GF-D8 (cell line): ENCODE results near the gene C19orf25.
A peak's percentile ranks its signal among the peaks of the same experiment; 100 is the strongest.

Experiments
- DNase-seq: peaks from one replicate; lab custom pipeline; 2025; lab: John Stamatoyannopoulos, UW

The C19orf25 gene

DNA sequence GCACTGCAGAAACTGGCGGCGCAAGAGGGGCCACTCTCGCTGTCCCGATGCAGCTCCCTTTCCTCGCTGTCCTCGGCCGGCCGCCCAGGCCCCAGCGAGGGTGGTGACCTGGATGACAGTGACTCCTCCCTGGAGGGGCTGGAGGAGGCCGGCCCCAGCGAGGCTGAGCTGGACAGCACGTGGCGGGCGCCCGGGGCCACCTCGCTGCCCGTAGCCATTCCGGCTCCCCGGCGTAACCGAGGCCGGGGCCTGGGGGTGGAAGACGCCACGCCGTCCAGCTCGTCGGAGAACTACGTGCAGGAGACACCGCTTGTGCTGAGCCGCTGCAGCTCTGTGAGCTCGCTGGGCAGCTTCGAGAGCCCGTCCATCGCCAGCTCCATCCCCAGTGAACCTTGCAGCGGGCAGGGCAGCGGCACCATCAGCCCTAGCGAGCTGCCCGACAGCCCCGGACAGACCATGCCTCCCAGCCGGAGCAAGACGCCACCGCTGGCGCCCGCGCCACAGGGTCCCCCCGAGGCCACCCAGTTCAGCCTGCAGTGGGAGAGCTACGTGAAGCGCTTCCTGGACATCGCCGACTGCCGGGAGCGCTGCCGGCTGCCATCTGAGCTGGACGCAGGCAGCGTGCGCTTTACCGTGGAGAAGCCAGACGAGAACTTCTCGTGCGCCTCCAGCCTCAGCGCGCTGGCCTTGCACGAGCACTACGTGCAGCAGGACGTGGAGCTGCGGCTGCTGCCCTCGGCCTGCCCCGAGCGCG is 12.4 kb downstream of the C19orf25 start:
- DNase-seq: no peak

DNA sequence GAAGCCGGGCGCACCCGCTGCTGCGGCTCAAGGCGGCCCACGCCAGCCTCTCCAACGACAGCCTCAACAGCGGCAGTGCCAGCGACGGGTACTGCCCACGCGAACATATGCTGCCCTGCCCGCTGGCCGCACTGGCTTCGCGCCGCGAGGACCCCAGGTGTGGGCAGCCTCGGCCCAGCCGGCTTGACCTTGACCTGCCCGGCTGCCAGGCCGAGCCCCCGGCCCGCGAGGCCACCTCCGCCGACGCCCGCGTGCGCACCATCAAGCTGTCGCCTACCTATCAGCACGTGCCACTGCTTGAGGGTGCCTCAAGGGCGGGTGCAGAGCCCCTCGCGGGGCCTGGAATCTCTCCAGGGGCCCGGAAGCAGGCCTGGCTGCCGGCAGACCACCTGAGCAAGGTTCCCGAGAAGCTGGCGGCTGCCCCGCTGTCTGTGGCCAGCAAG is 13.0 kb downstream of the C19orf25 start:
- DNase-seq: no peak

DNA sequence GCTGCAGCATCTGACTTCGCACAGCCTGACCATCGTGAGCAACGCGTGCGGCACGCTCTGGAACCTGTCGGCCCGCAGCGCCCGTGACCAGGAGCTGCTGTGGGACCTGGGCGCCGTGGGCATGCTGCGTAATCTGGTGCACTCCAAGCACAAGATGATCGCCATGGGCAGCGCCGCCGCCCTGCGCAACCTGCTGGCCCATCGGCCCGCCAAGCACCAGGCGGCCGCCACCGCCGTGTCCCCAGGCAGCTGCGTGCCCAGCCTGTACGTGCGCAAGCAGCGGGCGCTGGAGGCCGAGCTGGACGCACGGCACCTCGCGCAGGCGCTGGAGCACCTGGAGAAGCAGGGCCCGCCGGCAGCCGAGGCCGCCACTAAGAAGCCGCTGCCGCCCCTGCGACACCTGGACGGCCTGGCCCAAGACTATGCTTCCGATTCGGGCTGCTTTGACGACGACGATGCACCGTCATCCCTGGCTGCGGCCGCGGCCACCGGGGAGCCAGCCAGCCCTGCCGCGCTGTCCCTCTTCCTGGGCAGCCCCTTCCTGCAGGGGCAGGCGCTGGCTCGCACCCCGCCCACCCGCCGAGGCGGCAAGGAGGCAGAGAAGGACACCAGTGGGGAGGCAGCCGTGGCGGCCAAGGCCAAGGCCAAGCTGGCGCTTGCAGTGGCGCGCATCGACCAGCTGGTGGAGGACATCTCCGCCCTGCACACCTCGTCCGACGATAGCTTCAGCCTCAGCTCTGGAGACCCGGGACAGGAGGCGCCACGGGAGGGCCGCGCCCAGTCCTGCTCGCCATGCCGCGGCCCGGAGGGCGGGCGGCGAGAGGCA is 13.6 kb downstream of the C19orf25 start:
- DNase-seq: no peak

DNA sequence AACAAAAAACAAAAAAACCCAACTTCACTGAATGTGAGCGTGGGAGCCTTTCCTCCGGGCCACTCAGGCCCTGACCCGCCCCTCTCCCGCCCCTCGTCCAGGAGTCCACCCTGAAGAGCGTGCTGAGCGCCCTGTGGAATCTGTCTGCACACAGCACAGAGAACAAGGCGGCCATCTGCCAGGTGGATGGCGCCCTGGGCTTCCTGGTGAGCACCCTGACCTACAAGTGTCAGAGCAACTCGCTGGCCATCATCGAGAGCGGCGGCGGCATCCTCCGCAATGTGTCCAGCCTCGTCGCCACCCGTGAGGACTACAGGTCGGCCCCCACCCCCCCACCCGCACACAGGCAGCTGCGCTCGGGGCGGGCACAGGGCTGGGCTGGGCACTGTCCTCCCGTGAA is 17.2 kb downstream of the C19orf25 start:
- no peak for DNase-seq

DNA sequence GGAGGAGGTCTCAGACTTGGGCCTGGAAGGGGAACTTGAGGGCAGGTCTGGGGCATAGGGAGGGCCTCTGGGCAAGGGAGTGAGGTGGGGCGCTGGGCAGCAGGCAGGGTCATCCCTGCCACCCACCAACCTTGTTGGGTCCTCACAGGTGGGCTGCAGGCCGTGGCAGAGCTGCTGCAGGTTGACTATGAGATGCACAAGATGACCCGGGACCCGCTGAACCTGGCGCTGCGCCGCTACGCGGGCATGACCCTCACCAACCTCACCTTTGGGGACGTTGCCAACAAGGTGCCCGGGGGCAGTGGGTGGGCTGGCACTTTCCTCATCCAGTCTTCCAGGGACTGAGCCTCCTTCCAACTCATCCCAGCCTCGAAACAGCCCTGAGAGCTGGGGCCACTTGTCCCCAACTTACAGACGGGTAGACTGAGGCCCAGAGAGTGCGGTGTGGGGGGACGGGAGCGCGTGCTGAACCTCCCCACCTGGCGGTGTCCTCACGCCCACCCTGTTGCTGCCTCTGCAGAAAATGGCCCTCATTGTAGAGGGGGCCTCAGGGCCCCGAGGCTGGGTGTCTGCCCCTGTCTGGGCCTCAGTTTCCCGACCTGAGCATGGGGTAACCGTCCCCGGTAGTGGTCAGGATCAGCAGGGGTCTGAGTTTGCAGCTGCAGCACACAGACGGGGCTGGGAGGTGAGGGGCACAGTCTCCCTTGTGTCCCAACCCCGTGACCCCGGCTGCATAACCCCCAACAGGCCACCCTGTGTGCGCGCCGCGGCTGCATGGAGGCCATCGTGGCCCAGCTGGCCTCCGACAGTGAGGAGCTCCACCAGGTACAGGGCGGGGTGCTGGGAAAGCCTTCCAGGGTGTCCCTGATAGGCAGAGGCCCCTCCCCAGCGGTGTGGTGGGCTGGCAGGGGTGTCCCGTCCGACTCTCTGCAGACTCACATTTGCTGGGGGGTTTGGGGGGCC is 18.7 kb downstream of the C19orf25 start:
- DNase-seq: no peak

DNA sequence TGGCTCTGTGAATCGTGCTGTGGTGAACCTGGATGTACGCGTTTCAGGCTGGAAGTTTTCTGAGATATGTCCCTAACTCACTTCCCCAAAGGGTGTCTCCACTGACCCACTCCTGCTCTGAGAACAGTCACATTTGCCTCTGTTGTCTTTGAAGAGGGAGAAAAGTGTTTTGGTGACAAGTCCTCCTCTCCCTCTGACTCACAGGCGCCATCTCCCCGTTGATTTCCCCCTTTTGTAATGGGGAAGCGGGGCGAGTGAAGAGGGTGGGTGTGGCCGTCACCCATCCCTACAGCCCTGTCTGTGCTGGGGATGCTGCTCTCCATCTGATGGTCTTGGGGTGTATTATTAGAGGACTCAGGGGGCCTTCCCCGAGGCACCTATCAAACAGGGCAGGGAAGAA is 19.5 kb downstream of the C19orf25 start:
- no peak for DNase-seq

DNA sequence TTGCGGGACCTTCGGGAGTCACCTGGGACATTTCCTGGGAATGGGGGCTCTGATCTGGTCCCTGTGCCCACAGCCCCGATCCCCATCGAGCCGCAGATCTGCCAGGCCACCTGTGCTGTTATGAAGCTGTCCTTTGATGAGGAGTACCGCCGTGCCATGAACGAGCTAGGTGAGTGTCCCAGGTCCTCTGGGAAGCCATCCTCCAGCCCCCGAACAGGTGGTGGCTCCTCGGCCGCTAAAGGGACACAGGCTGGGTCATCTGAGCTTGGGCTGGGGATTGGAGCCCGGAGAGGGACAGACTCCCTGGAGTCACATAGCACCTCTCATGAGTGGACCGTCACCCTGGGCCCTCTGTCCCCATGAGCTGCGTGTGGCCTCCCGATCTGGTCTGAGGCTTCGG is 21.1 kb downstream of the C19orf25 start:
- no peak for DNase-seq

DNA sequence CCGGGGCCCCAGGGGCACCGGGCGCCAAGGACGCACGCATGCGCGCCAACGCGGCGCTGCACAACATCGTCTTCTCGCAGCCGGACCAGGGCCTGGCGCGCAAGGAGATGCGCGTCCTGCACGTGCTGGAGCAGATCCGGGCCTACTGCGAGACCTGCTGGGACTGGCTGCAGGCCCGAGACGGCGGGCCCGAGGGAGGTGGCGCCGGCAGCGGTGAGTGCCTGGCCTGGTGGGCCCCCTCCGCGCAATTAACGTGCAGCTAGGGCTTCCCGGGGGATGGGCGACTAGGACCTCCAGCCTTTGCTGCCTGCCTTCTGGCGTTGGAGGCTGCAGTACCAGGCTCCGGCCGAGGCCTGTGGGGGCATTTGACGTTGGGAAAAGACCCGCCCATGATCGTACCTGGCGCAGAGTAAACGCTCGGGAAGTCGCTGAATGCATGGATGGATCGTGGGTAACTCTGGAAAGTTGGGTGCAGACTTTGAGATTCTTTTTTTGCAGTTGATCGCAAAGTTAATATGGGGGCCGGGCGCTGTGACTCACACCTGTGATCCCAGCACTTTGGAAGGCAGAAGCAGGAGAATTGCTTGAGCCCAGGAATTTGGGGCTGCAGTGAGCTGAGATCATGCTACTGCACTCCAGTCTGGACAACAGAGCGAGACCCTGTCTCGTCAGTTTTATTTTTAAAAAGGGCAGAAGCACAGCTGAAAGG is 21.8 kb downstream of the C19orf25 start:
- DNase-seq: no peak

DNA sequence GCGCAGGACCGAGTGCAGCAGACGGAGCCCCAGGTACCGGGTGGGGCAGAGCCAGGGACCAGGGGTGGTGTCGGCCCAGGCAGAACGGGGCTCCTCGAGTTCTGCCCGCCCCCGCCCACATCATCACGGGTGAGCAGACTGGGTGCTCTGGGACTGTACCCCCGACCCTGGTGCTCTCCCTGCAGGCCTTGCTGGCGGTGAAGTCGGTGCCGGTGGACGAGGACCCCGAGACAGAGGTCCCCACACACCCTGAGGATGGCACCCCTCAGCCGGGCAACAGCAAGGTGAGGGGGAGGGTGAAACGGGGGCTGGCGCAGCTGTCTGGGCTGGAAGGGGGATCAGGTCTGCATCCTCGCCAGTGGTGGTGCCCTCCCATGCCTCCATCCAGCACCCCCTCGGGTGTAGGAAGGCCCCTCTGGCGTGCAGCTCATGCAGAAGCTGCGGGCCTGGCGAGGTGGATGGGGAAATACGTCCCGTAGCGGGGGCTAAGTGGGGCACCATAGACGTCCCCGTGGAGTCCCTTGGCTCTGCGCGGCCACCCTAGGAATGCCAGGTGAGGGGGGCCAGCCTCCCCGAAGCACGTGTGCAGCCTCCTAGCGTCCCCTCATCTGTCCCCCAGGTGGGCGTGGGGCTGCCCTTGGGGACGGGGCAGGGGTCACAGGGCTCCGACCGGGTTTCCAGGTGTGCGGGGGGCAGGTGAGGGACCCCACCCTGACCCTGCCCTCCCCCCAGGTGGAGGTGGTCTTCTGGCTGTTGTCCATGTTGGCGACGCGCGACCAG is 22.7 kb downstream of the C19orf25 start:
- DNase-seq: no peak

DNA sequence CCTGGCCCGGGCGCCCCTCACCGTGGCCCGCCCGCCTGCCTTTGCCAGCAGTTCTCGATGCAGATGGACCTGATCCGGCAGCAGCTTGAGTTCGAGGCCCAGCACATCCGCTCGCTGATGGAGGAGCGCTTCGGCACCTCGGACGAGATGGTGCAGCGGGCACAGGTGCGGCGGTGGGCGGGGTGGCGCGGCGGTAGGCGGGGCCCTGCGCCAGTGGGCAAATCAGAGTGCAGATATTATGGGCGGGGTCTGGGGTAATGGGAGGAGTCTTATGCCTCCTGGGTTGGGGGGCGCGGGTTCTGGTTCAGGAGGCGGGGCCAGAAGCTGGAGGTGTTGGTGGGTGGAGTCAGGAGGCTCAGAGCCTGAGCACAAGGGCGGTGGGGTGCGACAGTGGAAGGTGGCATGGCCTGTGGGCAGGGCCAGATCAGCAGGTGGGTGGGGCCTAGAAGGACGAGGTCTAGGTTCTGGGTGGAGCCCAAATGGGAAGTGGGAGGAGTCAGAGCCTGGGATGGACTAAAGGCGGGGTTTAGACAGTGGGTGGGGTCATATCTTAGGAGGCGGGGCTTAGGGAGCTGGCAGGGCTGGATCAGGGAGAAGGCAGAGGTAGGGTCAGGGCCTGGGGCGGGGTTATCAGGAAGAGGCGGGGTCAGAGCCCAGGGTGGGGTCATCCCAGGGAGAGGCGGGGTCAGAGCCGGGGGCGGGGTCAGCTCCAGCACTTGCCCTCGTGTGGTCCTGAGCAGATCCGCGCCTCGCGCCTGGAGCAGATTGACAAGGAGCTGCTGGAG is 23.5 kb downstream of the C19orf25 start:
- DNase-seq: peak; percentile 76

DNA sequence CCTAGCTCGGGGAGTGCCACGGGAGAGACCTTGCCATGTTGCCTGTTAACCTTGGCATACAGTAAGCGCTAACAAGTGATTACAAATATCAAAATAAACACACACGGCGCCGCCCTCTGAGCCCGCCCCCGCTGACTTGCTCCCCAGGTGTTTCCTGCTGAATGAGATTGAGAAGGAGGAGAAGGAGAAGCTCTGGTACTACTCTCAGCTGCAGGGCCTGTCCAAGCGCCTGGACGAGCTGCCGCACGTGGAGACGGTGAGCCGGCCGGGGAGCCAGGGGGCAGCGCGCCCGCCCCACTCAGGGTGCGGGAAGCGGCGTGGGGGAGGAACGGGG is 24.0 kb downstream of the C19orf25 start:
- peak; percentile 71 for DNase-seq

DNA sequence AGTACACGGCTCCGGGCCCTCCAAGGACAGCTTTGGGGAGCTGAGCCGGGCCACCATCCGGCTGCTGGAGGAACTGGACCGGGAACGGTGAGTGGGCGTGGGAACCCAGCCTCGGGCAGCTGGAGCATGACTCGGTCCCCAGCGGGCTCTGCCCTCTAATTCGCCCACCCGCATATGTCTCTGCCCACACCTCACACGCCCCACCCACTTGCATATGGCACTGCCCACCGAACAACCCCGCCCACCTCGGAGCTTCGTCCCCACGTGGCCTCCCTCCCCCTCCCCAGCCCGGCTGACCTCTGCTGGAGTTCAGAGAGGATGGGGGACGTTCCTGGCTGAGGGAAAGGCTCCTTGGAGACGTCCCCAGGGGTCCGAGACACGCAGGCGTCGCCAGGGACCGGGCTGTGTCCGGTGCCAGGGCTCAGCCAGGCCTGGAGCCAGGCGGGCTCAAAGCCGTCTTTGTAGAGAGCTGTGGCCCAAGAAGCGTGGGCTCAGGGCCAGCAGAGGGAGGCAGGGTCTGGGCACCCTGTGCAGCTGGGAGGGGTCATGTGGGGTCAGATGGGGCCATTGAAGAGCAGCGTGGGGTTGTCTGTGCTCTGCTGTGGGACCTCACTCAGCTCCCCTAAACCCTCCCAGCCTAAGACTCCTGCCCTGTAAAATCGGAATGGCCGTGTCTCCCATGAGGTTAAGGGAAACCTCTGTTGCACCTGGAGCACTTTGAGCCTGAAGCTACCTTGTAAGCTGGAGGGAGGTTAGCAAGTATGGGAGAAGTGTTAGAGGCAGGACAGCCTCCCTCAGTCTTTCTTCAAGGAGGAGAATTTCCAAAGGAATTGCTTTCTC is 25.3 kb downstream of the C19orf25 start:
- DNase-seq: no peak

DNA sequence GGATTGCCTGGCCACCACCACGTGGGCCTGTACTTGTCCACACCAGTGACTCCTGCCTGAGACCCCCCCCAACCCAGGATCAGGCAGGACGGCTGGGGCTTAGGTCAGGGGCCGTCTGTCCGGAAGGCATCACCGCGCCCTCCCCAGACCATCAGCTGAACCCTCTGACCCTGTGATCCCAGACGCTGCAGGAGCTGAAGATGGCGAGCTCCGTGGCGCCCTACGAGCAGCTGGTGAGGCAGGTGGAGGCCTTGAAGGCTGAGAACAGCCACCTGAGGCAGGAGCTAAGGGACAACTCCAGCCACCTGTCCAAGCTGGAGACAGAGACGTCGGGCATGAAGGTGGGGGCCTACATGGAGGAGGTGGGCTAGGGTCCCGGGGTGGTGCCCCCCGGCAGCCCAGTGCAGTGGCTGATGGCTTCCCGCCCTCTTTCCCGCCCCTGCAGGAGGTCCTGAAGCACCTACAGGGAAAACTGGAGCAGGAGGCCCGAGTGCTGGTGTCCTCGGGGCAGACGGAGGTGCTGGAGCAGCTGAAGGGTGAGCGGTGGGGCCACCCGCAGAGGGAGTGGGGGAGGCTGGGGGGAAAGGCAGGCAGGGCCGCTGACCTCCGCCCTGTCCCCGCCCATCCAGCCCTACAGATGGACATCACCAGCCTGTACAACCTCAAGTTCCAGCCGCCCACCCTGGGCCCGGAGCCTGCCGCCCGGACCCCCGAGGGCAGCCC is 26.1 kb downstream of the C19orf25 start:
- DNase-seq: no peak

DNA sequence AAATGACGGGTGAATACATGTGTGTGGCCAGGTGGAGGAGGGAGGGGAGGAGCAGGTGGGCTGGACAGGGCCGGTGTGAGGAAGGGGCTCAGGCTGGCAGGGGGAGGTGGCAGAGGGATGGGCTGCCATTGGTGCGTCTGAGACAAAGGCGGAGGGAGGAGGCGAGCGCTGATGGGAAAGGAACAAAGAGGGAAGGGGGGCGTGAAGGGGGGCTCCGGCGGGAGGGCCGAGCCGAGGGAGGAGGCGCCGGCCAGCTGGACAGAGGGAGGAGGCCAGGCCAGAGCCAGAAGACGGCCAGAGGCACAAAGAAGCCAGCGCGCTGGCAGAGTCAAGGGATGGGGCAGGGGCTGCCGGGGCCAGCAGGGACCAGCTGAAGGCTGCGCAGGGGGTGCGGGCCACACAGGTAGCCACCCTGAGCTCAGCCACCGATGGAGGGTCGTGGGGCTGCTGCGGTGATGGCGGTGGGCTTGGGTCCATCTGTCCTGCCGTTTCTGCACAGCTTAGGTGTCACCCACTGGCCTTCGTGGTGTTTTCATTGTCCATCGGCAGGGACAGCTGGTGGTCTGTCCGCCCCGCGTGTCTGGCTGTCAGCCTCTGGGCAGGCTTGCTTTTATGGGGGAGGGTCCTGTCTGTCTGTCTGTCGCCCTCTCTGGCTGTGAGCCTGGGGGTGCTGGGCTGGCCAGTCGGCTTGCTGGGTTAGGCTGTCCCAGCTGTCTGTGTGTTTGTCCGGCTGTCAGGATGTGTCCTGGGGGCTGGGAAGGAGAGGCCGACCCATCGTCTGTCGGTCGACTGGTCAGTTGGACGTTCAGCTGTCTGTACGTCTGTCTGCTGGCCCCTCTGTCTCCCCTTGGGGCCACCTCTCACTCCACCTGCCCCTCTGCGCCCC is 26.9 kb downstream of the C19orf25 start:
- DNase-seq: no peak

DNA sequence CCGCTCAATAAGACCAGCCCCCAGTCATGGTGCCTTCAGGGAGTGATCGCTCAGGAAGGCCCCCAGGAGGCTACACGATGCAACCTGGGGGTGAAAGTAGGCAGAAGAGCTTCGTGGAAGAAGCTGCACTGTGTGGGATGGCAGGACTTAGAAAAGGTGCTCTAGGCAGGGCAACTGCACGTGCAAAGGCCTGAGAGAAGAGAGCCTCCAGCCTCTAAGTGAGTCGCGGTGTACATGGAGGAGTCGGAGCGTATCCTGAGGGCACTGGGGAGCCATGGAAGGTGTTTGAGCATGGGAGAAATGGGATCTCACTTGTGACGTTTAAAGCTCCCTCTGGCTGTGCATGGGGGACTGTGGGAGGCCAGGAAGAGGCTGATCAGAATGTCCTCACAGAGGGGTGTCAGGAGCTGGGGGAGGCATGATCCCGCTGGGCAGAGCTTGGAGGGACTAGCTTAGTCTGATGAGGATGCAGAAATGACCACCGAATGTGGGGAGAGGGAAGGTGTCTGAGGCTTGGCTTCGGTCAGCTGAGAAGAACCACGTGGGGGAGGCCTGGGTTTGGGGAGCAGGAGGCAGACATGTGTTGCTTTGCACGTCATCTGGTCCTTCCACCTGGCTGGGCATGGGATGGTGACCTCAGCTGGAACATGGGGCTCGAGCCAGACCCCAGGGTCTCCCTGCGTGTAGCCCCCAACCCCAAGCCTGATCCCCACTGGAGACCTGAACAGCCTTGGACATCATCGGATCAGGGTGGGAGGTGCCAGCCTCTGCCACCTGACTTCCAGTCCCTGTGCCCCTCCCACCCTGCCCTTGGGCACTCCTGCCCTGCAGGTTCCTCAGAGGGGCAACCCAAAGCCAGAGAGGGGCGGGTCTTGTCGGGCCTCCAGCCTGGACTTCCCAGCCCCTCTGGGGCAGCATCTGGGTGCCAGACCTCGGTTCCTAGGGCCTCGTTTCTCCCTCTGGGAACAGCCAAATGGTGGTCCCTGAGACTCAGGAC is 28.0 kb downstream of the C19orf25 start:
- no peak for DNase-seq
